ENCODE measurements around the gene EFHC1.

The EFHC1 gene

GRCh38 chr6:52505726-52506409, 85.7 kb downstream of the EFHC1 start:
- no peak for ATAC-seq
- TF ChIP-seq BACH2 (CRISPR knock-in tag; IDR thresholded peaks at IDR 0.05; ENCODE audit: borderline replicate concordance) (no peak), ESRRG (CRISPR knock-in tag; IDR thresholded peaks at IDR 0.05) (no peak), PATZ1 (CRISPR knock-in tag; IDR thresholded peaks at IDR 0.05; ENCODE audit: borderline replicate concordance) (no peak), ZNF70 (CRISPR knock-in tag; IDR thresholded peaks at IDR 0.05) (no peak), OSR1 (CRISPR knock-in tag; IDR thresholded peaks at IDR 0.05) (no peak)

- ATAC-seq = no peak
- no peak for TF ChIP-seq CSRNP3 (CRISPR knock-in tag; IDR thresholded peaks at IDR 0.05)
- TF ChIP-seq SNAI2 (CRISPR knock-in tag; IDR thresholded peaks at IDR 0.05) = no peak
- no peak for TF ChIP-seq GLIS3 (CRISPR knock-in tag; IDR thresholded peaks at IDR 0.05)
- TF ChIP-seq CREB5 (CRISPR knock-in tag; IDR thresholded peaks at IDR 0.05; ENCODE audit: low read depth) = no peak
- TF ChIP-seq TOX (CRISPR knock-in tag; IDR thresholded peaks at IDR 0.05; ENCODE audit: borderline replicate concordance) = no peak
- no peak for TF ChIP-seq CSDC2 (CRISPR knock-in tag; IDR thresholded peaks at IDR 0.05)
- no peak for TF ChIP-seq TCF4 (CRISPR knock-in tag; IDR thresholded peaks at IDR 0.05; ENCODE audit: borderline replicate concordance)
- no peak for TF ChIP-seq ZNF8 (CRISPR knock-in tag; IDR thresholded peaks at IDR 0.05)
- no peak for TF ChIP-seq OSR1 (CRISPR knock-in tag; IDR thresholded peaks at IDR 0.05)
- no peak for TF ChIP-seq ZNF565 (CRISPR knock-in tag; conservative IDR thresholded peaks at IDR 0.05; ENCODE audit: low read depth)
- TF ChIP-seq ISL1 (CRISPR knock-in tag; IDR thresholded peaks at IDR 0.05) = no peak
- no peak for TF ChIP-seq PATZ1 (CRISPR knock-in tag; IDR thresholded peaks at IDR 0.05; ENCODE audit: borderline replicate concordance)
- TF ChIP-seq RARB (CRISPR knock-in tag; IDR thresholded peaks at IDR 0.05) = no peak
- TF ChIP-seq BACH2 (CRISPR knock-in tag; IDR thresholded peaks at IDR 0.05; ENCODE audit: borderline replicate concordance) = no peak
- TF ChIP-seq ZC3H10 (CRISPR knock-in tag; IDR thresholded peaks at IDR 0.05) = no peak
- TF ChIP-seq ZFP30 (CRISPR knock-in tag; IDR thresholded peaks at IDR 0.05) = no peak
- no peak for TF ChIP-seq ESRRG (CRISPR knock-in tag; IDR thresholded peaks at IDR 0.05)
- no peak for TF ChIP-seq TSHZ2 (CRISPR knock-in tag; IDR thresholded peaks at IDR 0.05)
- no peak for TF ChIP-seq POU6F1 (CRISPR knock-in tag; IDR thresholded peaks at IDR 0.05; ENCODE audit: borderline replicate concordance, low read depth)
Measured at GRCh38 chr6:52506476-52506875, 86.3 kb downstream of the EFHC1 start.
